Lower lobe of right lung (tissue), 2 donors: ENCODE data around the gene ASF1B. TPM values are rescaled to one million over a fixed set of nuclear protein-coding genes. Genes with fewer than 3 reads are reported as not detected.

ENCODE experiments used
- ATAC-seq, 2 donors: fragments of 200-7000 bp; cut with Tn5 transposase; one replicate each; pipeline ENCODE4 v1.9.1; 2020 to 2022; ENCODE audit warnings: mild to moderate bottlenecking in 2 of 2, moderate library complexity in 2 of 2
- DNase-seq: peaks from one replicate; pipeline ENCODE4 v3.0.0-alpha.2; 2020
- H3K27ac ChIP-seq: fragments of 200-600 bp; one replicate; pipeline ENCODE4 v1.8.0; 2022
- H3K27me3 ChIP-seq: fragments of 200-600 bp; one replicate; pipeline ENCODE4 v1.8.0; 2022; ENCODE audit warnings: low read depth
- H3K36me3 ChIP-seq: fragments of 200-600 bp; one replicate; pipeline ENCODE4 v1.8.0; 2022; ENCODE audit warnings: mild to moderate bottlenecking
- H3K4me1 ChIP-seq: fragments of 200-600 bp; one replicate; pipeline ENCODE4 v1.8.0; 2022
- H3K4me3 ChIP-seq: fragments of 200-600 bp; one replicate; pipeline ENCODE4 v1.8.0; 2022; ENCODE audit warnings: mild to moderate bottlenecking
- H3K9me3 ChIP-seq: fragments of 200-600 bp; one replicate; pipeline ENCODE4 v1.8.0; 2022
- CTCF ChIP-seq: fragments of 200-600 bp; IDR thresholded peaks from one replicate; pipeline ENCODE4 v1.8.0; 2022; ENCODE audit warnings: antibody characterized with exemption, mild to moderate bottlenecking
- intact Hi-C: fragments of 100-400 bp; cut with DNase I; formaldehyde crosslinking; loops from one replicate; pipeline ENCODE4 v1.11.0; 2022
- total RNA-seq: library from RNA; stranded (reverse); fragmentation: NEBNext Ultra II Directional; extraction: Animal tissue kit (Norgen Biotek cat#: 25700); gene quantifications from one replicate; pipeline ENCODE4 v1.2.1, GENCODE V29; 2021
- donor health status: DM: no; HTN: yes; CAD: no; lungs with severe emphysema.

ASF1B gene
- total RNA-seq, 1 donor from 2014 or later: 2.6 TPM

GRCh38 chr19:14141041-14141440 lies 4.7 kb upstream of the ASF1B start:
- DNase-seq (no peak), ATAC-seq (no peak)
- peaks cover 43% of the 10 kb centered on the region for H3K4me1 ChIP-seq
- TF ChIP-seq CTCF: no peak
- intact Hi-C loops: no loop called here
- no peaks in the 10 kb centered on the region for H3K27me3 ChIP-seq
- H3K4me3 ChIP-seq: no peak overlapping the region
- H3K9me3 ChIP-seq: no peaks in the 10 kb centered on the region
- no peaks in the 10 kb centered on the region for H3K36me3 ChIP-seq
- no peak overlapping the region for H3K27ac ChIP-seq

GRCh38 chr19:14139944-14140343 lies 3.6 kb upstream of the ASF1B start:
- H3K9me3 ChIP-seq: no peaks in the 10 kb centered on the region
- ATAC-seq (no peak), DNase-seq (no peak)
- TF ChIP-seq CTCF: no peak
- H3K4me3 ChIP-seq: no peak overlapping the region
- H3K27ac ChIP-seq: peak overlapping the region; percentile 93
- intact Hi-C loops: no loop called here
- H3K27me3 ChIP-seq: no peaks in the 10 kb centered on the region
- no peaks in the 10 kb centered on the region for H3K36me3 ChIP-seq
- peaks cover 36% of the 10 kb centered on the region for H3K4me1 ChIP-seq

GRCh38 chr19:14138576-14139265 lies 2.3 kb upstream of the ASF1B start:
- ATAC-seq (peak in 1 of 2 donors; percentile 3), DNase-seq (no peak)
- no peaks in the 10 kb centered on the region for H3K27me3 ChIP-seq
- H3K9me3 ChIP-seq: no peaks in the 10 kb centered on the region
- peak overlapping the region; percentile 93 for H3K27ac ChIP-seq
- H3K4me1 ChIP-seq: peaks cover 35% of the 10 kb centered on the region
- H3K4me3 ChIP-seq: peak overlapping the region; percentile 72
- H3K36me3 ChIP-seq: no peaks in the 10 kb centered on the region
- intact Hi-C loops: no loop called here
- TF ChIP-seq CTCF: no peak

GRCh38 chr19:14135985-14136508 lies 342 bp downstream of the ASF1B start:
- DNase-seq: no peak
- no peak for TF ChIP-seq CTCF
- no peaks in the 10 kb centered on the region for H3K27me3 ChIP-seq
- H3K4me1 ChIP-seq: peaks cover 35% of the 10 kb centered on the region
- peak overlapping the region; percentile 72 for H3K4me3 ChIP-seq
- no peak for ATAC-seq
- intact Hi-C loops: no loop called here
- H3K27ac ChIP-seq: peak overlapping the region; percentile 44
- H3K9me3 ChIP-seq: no peaks in the 10 kb centered on the region
- no peaks in the 10 kb centered on the region for H3K36me3 ChIP-seq

- no peaks in the 10 kb centered on the region for H3K27me3 ChIP-seq
- H3K4me1 ChIP-seq: peaks cover 29% of the 10 kb centered on the region
- ATAC-seq (no peak), DNase-seq (no peak)
- no peak for TF ChIP-seq CTCF
- no peaks in the 10 kb centered on the region for H3K9me3 ChIP-seq
- no peaks in the 10 kb centered on the region for H3K36me3 ChIP-seq
- H3K27ac ChIP-seq: no peak overlapping the region
- no peak overlapping the region for H3K4me3 ChIP-seq
- intact Hi-C loops: no loop called here
Observed at GRCh38 chr19:14135355-14135754, 1.0 kb downstream of the ASF1B start.
